WI38 (cell line): ENCODE data around the gene LHFPL6.

Experiments
- H3K4me3 ChIP-seq: 2 replicates; pipeline ENCODE4 v1.5.1; 2011; ENCODE audit warnings: low read depth, mild to moderate bottlenecking, control low read depth, low read length
- CTCF ChIP-seq: IDR thresholded peaks from 2 replicates; pipeline ENCODE4 v1.5.1; 2012; ENCODE audit warnings: low read depth, mild to moderate bottlenecking, control low read depth, low read length

LHFPL6 gene

GRCh38 chr13:39448834-39449233, 154.2 kb downstream of the LHFPL6 start:
- no peak overlapping the region for H3K4me3 ChIP-seq
- TF ChIP-seq CTCF: no peak

- H3K4me3 ChIP-seq: no peak overlapping the region
- TF ChIP-seq CTCF: no peak
Observed at GRCh38 chr13:39446865-39447264, 156.1 kb downstream of the LHFPL6 start.

- H3K4me3 ChIP-seq: no peak overlapping the region
- no peak for TF ChIP-seq CTCF
Observed at GRCh38 chr13:39444866-39445265, 158.1 kb downstream of the LHFPL6 start.

GRCh38 chr13:39433651-39434050, 169.3 kb downstream of the LHFPL6 start:
- no peak overlapping the region for H3K4me3 ChIP-seq
- TF ChIP-seq CTCF: no peak

GRCh38 chr13:39432196-39432595, 170.8 kb downstream of the LHFPL6 start:
- no peak for TF ChIP-seq CTCF
- H3K4me3 ChIP-seq: no peak overlapping the region

GRCh38 chr13:39422845-39423565, 180.0 kb downstream of the LHFPL6 start:
- H3K4me3 ChIP-seq: no peak overlapping the region
- no peak for TF ChIP-seq CTCF

GRCh38 chr13:39419876-39420275, 183.1 kb downstream of the LHFPL6 start:
- TF ChIP-seq CTCF: no peak
- H3K4me3 ChIP-seq: no peak overlapping the region
